Suprapubic skin (tissue), 3 donors: ENCODE results near the gene E2F4.

Experiments used
- EP300 ChIP-seq: sonication (generic); formaldehyde crosslinking; IDR thresholded peaks from one replicate; pipeline ENCODE4 v1.6.1; 2017; ENCODE audit warnings: antibody characterized with exemption
- TF ChIP-seq, protein P1 (sequence below), 2 donors: fragments of 200-600 bp in 1 of 2; fragments of 450-650 bp in 1 of 2; sonication (generic) in 1 of 2; IDR thresholded peaks; one replicate each; pipeline ENCODE4 v1.5.1; 2016 to 2019; ENCODE audit warnings: antibody characterized with exemption in 2 of 2, mild to moderate bottlenecking in 1 of 2, moderate library complexity in 1 of 2

DNA sequence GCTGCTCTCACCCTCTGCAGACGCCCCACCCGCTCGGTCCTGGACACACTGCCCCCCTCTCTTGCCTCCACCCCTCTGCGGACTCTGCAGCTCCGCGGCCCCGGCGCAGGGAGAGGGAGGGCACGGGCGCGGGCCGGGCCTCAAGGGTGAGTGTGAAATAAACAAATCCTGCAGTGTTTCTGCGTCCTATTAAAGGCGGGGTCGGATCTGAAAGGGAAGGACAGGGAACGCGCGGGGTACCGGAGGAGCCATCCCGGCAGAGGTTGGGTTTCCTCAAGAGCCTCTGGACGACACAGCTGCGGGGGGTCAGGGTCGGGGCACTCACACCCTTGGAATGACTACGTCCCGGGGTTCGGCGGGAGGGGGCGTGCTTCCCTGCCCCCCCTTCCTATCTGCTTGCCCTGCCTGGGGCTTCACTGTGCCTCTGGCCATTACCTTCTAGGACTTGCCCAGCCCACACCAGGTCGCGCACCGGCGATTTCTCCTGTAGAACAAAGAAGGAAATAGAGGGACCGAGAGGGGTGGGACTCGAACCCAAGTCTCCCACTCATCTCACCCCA lies 27.9 kb upstream of the E2F4 start:
- TF ChIP-seq, protein P1, sequence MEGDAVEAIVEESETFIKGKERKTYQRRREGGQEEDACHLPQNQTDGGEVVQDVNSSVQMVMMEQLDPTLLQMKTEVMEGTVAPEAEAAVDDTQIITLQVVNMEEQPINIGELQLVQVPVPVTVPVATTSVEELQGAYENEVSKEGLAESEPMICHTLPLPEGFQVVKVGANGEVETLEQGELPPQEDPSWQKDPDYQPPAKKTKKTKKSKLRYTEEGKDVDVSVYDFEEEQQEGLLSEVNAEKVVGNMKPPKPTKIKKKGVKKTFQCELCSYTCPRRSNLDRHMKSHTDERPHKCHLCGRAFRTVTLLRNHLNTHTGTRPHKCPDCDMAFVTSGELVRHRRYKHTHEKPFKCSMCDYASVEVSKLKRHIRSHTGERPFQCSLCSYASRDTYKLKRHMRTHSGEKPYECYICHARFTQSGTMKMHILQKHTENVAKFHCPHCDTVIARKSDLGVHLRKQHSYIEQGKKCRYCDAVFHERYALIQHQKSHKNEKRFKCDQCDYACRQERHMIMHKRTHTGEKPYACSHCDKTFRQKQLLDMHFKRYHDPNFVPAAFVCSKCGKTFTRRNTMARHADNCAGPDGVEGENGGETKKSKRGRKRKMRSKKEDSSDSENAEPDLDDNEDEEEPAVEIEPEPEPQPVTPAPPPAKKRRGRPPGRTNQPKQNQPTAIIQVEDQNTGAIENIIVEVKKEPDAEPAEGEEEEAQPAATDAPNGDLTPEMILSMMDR (IDR thresholded peaks at IDR 0.05) = no peak
- TF ChIP-seq EP300 = no peak
